DND-41 (cell line): ENCODE data around the gene GRIK4.

Source experiments
- CTCF ChIP-seq: IDR thresholded peaks from 2 replicates; pipeline ENCODE4 v1.5.1; 2012; ENCODE audit warnings: borderline replicate concordance, low read length, moderate library complexity, mild to moderate bottlenecking; ENCODE audit not compliant: poor library complexity, severe bottlenecking; ENCODE audit errors: extremely low read depth
- EZH2 ChIP-seq: IDR thresholded peaks from 3 replicates; pipeline ENCODE4 v1.6.1; 2012; ENCODE audit warnings: borderline replicate concordance, low read depth, mild to moderate bottlenecking, moderate library complexity, low read length, inconsistent platforms; ENCODE audit not compliant: severe bottlenecking

- TF ChIP-seq CTCF (peak; percentile 54), EZH2 (no peak)
These were observed 148.5 kb downstream of the GRIK4 start for GRCh38 chr11:120660024-120660565.
